HEK293 (cell line): ENCODE data around the gene IL1R1.

Experiments
- CTCF ChIA-PET: fragments of 350-600 bp; formaldehyde crosslinking; extraction: SDS; loops from one replicate; lab custom pipeline; 2021; ENCODE audit warnings: antibody characterized with exemption; lab: Yijun Ruan, JAX
- POLR2A ChIA-PET: fragments of 300-600 bp; formaldehyde crosslinking; extraction: SDS; loops from one replicate; lab custom pipeline; 2020; ENCODE audit warnings: antibody characterized with exemption, inconsistent platforms; lab: Yijun Ruan, JAX
- H3K27ac ChIP-seq: fragments of 200-500 bp; sonication (Bioruptor generic); 2 replicates; pipeline ENCODE4 v1.5.1; 2014; ENCODE audit warnings: low read depth, low read length, control low read depth, inconsistent platforms; ENCODE audit errors: extremely low read depth
- H3K36me3 ChIP-seq, 2 experiments: fragments of 200-500 bp in 1 of 2; sonication (Bioruptor generic) in 1 of 2; 1 replicate in 1 of 2; 2 replicates in 1 of 2; pipeline ENCODE4 v1.5.1; 2014 to 2017; ENCODE audit warnings: inconsistent platforms in 2 of 2, low read length in 2 of 2; ENCODE audit not compliant: control insufficient read depth in 2 of 2, insufficient read depth in 1 of 2
- H3K4me1 ChIP-seq: fragments of 200-500 bp; sonication (Bioruptor generic); 2 replicates; pipeline ENCODE4 v1.5.1; 2014; ENCODE audit warnings: mild to moderate bottlenecking, low read length, inconsistent platforms; ENCODE audit not compliant: control insufficient read depth, insufficient read depth
- H3K4me3 ChIP-seq: 2 replicates; pipeline ENCODE4 v1.5.1; 2011; ENCODE audit warnings: low read depth, mild to moderate bottlenecking, control low read depth, low read length, moderate library complexity
- H3K9me3 ChIP-seq: fragments of 200-500 bp; sonication (Bioruptor generic); 2 replicates; pipeline ENCODE4 v1.5.1; 2014; ENCODE audit warnings: low read depth, low read length, inconsistent platforms; ENCODE audit not compliant: control insufficient read depth, insufficient read depth
- EGR2 ChIP-seq: fragments of 450-650 bp; formaldehyde crosslinking; IDR thresholded peaks from 2 replicates; pipeline ENCODE4 v1.5.1; 2016; ENCODE audit warnings: low read depth, missing biosample characterization, missing genetic modification characterization
- OVOL3 ChIP-seq: fragments of 450-650 bp; formaldehyde crosslinking; IDR thresholded peaks from 2 replicates; pipeline ENCODE4 v1.5.1; 2016; ENCODE audit warnings: missing biosample characterization, missing genetic modification characterization
- PRDM1 ChIP-seq: fragments of 450-650 bp; formaldehyde crosslinking; IDR thresholded peaks from 2 replicates; pipeline ENCODE4; 2016; ENCODE audit warnings: missing biosample characterization, missing genetic modification characterization
- ZNF114 ChIP-seq: fragments of 450-650 bp; formaldehyde crosslinking; IDR thresholded peaks from 2 replicates; pipeline ENCODE4 v1.5.0; 2017; ENCODE audit warnings: missing biosample characterization, missing genetic modification characterization
- ZNF292 ChIP-seq: fragments of 450-650 bp; formaldehyde crosslinking; IDR thresholded peaks from 2 replicates; pipeline ENCODE4 v1.5.1; 2016; ENCODE audit warnings: low read depth, missing biosample characterization, missing genetic modification characterization, borderline replicate concordance
- ZNF473 ChIP-seq: fragments of 450-650 bp; formaldehyde crosslinking; IDR thresholded peaks from 2 replicates; pipeline ENCODE4 v1.5.1; 2017; ENCODE audit warnings: missing biosample characterization, missing genetic modification characterization
- ZNF560 ChIP-seq: fragments of 450-650 bp; formaldehyde crosslinking; IDR thresholded peaks from 2 replicates; pipeline ENCODE4 v1.5.1; 2017; ENCODE audit warnings: missing biosample characterization, missing genetic modification characterization, borderline replicate concordance
- ZNF629 ChIP-seq: fragments of 450-650 bp; formaldehyde crosslinking; IDR thresholded peaks from 2 replicates; pipeline ENCODE4 v1.5.1; 2017; ENCODE audit warnings: missing biosample characterization, missing genetic modification characterization
- ZNF785 ChIP-seq: fragments of 450-650 bp; formaldehyde crosslinking; IDR thresholded peaks from 2 replicates; pipeline ENCODE4 v1.5.1; 2016; ENCODE audit warnings: missing biosample characterization, missing genetic modification characterization
- ZNF791 ChIP-seq: fragments of 450-650 bp; formaldehyde crosslinking; IDR thresholded peaks from 2 replicates; pipeline ENCODE4 v1.5.1; 2016; ENCODE audit warnings: missing biosample characterization, missing genetic modification characterization
- ZXDB ChIP-seq: fragments of 450-650 bp; formaldehyde crosslinking; IDR thresholded peaks from 2 replicates; pipeline ENCODE4 v1.5.1; 2016; ENCODE audit warnings: missing biosample characterization, missing genetic modification characterization
- TF ChIP-seq, protein P1 (sequence below): fragments of 450-650 bp; formaldehyde crosslinking; IDR thresholded peaks from 2 replicates; pipeline ENCODE4 v1.5.1; 2016; ENCODE audit warnings: missing biosample characterization, missing genetic modification characterization
- TF ChIP-seq, protein P2 (sequence below): fragments of 450-650 bp; formaldehyde crosslinking; IDR thresholded peaks from 2 replicates; pipeline ENCODE4 v1.5.1; 2016; ENCODE audit warnings: missing biosample characterization, missing genetic modification characterization, low read depth
- TF ChIP-seq, protein P3 (sequence below): fragments of 450-650 bp; formaldehyde crosslinking; IDR thresholded peaks from 2 replicates; pipeline ENCODE4 v1.5.1; 2016; ENCODE audit warnings: missing biosample characterization, missing genetic modification characterization

Gene IL1R1

DNA sequence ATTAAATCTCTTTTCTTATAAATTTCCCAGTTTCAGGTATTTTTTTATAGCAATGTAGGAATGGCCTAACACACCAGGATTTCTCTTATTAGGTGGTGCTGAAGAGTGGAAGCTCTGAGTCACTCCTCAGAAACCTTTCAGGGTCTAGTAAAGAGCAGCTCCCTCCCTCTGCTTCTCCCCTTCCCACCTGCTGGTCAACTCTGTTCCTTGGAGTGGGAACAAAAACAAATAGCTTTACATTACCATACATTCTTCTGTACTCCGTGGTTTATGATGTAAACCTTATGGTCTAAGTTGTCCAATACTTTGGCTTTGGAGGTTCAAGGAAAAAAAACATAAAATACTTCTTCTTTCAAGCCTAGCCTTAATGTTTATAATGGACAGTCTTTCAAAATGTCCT is 2.7 kb upstream of the IL1R1 start (continued):
- TF ChIP-seq ZNF560 (no peak), ZNF629 (tag by site-specific recombination) (no peak), OVOL3 (no peak)

DNA sequence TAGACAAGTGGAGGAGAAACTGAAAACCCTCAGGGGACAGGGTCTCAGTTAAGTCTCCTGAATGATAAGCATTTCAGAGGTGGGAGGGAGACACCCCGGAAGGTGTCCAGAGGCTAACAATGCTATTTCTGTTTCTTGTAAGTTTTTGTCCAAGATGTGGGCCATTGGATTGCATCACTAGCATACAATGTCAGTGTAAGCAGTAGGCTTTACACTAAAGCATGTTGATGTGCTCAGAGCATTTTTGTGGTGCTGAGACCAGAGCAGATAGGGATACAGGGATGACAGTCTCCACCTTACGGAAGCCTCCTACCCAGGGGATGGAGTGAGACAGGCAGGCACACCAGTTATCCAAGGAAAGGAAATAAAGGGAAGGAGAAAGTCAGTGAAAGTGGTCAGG is 2.2 kb upstream of the IL1R1 start:
- no peak overlapping the region for H3K27ac ChIP-seq
- TF ChIP-seq PRDM1 = 0 out of 2 replicates have a peak, but pooled peaks have one; percentile 17
- TF ChIP-seq EGR2 (tag by site-specific recombination) = no peak
- no peak for TF ChIP-seq ZNF473
- H3K4me3 ChIP-seq = no peak overlapping the region
- ChIA-PET POLR2A (no interaction called here), CTCF (no interaction called here)
- no peaks in the 10 kb centered on the region for H3K4me1 ChIP-seq
- H3K9me3 ChIP-seq = no peaks in the 10 kb centered on the region
- no peaks in the 10 kb centered on the region for H3K36me3 ChIP-seq

DNA sequence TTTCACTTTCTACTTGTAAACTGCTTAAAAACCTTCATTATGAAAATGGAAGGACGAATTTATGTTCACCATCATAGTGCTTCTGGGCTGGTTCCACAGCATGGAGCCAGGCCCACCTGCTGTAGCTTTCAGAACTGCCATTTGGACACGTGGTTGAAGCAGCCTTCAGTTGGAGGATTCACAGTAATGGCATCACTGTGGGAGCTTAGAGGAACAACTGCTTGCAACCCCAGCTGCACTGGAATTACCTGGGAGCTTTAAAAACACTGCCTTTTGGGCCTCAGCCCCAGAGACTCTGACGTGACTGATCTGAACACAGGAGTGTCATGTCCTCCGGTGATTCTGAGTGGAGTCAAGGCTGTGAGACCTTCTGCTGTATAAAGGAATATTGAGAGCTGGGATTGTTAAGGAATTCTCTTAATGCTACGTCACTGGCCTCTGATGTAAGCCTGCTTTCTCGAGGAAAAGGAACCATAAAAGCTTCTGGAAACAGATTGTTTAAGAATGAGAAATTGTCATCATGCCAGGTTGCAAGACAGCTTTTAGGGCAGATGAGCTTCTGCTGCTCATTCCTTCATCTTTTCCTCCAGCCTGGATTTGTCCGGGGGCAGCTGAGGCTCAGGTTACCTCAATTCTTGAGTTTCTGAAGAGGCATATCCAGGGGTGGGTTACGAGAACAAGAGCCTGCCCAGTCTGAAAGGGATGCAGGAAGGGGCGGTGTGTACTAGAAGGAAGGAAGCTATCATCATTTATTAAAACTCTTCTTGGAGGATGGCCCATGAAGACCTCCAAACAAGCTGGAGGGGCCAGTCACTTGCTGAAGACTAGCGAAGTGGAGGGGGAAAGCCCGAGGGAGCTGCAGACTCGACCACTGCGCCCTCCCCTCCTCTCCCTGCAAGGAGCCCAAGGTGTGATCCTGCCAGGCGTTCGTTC is 1.3 kb upstream of the IL1R1 start:
- Histone ChIP-seq H3K4me3 (no peak overlapping the region), H3K27ac (no peak overlapping the region), H3K36me3 (no peaks in the 10 kb centered on the region), H3K4me1 (no peaks in the 10 kb centered on the region), H3K9me3 (no peaks in the 10 kb centered on the region)
- ChIA-PET CTCF (interaction anchor here (0.6 to 1.5 kb wide), 6 partner anchors 8 to 723 kb away, joined by 3 to 5 read pairs (median 4); no protein-coding TSS in a partner anchor), POLR2A (no interaction called here)
- TF ChIP-seq ZNF114 (tag by site-specific recombination) (no peak), ZNF785 (no peak), ZXDB (tag by site-specific recombination) (no peak), ZNF292 (tag by site-specific recombination) (no peak), ZNF791 (tag by site-specific recombination) (no peak)
- TF ChIP-seq, protein P1, sequence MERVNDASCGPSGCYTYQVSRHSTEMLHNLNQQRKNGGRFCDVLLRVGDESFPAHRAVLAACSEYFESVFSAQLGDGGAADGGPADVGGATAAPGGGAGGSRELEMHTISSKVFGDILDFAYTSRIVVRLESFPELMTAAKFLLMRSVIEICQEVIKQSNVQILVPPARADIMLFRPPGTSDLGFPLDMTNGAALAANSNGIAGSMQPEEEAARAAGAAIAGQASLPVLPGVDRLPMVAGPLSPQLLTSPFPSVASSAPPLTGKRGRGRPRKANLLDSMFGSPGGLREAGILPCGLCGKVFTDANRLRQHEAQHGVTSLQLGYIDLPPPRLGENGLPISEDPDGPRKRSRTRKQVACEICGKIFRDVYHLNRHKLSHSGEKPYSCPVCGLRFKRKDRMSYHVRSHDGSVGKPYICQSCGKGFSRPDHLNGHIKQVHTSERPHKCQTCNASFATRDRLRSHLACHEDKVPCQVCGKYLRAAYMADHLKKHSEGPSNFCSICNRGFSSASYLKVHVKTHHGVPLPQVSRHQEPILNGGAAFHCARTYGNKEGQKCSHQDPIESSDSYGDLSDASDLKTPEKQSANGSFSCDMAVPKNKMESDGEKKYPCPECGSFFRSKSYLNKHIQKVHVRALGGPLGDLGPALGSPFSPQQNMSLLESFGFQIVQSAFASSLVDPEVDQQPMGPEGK (tag by site-specific recombination) = no peak
- TF ChIP-seq, protein P2, sequence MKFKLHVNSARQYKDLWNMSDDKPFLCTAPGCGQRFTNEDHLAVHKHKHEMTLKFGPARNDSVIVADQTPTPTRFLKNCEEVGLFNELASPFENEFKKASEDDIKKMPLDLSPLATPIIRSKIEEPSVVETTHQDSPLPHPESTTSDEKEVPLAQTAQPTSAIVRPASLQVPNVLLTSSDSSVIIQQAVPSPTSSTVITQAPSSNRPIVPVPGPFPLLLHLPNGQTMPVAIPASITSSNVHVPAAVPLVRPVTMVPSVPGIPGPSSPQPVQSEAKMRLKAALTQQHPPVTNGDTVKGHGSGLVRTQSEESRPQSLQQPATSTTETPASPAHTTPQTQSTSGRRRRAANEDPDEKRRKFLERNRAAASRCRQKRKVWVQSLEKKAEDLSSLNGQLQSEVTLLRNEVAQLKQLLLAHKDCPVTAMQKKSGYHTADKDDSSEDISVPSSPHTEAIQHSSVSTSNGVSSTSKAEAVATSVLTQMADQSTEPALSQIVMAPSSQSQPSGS (tag by site-specific recombination) = no peak
- TF ChIP-seq, protein P3, sequence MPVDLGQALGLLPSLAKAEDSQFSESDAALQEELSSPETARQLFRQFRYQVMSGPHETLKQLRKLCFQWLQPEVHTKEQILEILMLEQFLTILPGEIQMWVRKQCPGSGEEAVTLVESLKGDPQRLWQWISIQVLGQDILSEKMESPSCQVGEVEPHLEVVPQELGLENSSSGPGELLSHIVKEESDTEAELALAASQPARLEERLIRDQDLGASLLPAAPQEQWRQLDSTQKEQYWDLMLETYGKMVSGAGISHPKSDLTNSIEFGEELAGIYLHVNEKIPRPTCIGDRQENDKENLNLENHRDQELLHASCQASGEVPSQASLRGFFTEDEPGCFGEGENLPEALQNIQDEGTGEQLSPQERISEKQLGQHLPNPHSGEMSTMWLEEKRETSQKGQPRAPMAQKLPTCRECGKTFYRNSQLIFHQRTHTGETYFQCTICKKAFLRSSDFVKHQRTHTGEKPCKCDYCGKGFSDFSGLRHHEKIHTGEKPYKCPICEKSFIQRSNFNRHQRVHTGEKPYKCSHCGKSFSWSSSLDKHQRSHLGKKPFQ (tag by site-specific recombination) = no peak
